HG02938 (cell line): ENCODE data around the gene PRR15L.
A peak's percentile ranks its signal among the peaks of the same experiment; 100 is the strongest.
"Not testable (repeated sequence)": the region's sequence is repeated elsewhere in the genome, so short reads cannot be mapped to it uniquely, and the experiment has no call there.

ENCODE experiments used
- ATAC-seq: cut with Tn5 transposase; IDR thresholded peaks from one replicate; pipeline ENCODE4 v1.9.1; 2021; ENCODE audit warnings: mild to moderate bottlenecking, moderate library complexity; ENCODE audit not compliant: unreplicated experiment

The PRR15L gene, protein sequence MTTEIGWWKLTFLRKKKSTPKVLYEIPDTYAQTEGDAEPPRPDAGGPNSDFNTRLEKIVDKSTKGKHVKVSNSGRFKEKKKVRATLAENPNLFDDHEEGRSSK

DNA sequence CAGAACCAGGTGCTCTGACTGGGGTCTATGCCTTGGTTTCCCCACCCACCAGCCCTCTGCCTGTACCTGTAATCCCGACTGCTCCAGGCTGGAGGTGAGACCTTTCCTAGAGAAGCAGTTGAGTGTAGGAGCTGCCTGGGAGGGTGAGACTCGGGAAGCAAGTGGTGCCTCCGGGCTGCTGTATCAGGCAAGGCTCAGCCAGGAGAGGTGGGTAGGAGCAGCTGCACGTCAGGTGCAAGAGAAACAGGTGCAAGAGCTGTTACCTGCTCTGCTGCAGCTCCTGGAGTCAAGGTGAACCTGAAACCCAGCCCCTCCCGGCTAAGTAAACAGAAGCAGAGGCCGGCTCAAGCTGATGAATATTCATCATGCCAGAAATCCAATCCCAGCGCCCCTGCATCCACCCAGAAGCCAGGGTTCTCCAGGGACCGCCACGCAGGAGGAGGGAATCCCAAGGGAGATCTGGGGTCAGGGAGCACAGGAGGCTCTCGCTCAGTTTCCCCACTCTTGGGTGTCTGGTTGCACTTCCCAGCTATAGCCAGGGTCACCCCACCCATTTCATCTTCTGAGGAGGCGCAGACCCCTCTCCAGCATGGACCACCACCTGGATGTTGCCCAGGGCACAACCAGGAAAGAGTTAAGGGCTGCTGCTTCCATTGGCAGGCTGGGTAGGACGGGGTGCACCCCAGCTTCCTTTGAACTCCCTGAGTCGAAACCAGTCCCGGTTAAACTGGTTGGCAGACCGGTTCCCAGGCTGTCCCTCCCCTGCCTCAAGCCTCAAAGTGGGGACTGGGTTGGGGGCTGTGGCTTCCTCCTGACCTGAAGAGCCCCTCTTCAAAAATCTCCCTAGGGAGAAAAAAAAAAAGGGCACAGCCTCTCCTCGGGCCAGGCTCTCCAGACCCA lies at the start of gene PRR15L:
TSS of gene PRR15L (minus strand) at position 293 of the 900 bp plus-strand sequence. CDS start 4,649 bp downstream, outside the sequence.
- no peak for ATAC-seq

DNA sequence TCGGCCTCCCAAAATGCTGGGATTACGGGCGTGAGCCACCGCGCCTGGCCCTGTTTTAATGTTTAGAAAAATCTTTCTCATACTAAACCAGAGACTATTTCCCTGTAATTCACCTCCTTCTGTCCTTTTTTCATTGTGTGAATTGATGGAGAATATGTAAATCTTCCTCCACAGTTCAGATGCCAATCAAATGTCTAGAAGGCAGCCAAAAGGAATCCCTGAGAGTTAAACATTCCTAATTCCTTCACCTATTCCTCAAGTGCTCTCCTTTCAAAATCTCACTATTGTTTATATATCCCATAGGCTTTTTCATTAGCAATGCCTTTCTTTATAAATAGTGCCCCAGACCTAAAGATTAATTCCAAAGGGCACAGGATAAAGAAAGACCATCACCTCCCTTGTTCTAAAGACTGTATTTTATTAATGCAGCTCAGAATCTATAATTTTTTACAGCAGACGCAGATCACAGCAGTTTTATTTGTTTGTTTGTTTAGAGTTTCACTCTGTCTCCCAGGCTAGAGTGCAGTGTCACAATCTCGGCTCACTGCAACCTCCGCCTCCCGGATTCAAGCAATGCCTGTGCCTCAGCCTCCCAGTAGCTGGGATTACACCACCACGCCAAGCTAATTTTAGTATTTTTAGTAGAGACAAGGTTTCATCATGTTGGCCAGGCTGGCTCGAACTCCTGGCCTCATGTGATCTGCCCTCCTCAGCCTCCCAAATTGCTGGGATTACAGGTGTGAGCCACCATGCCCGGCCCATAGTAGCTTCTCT lies 49.4 kb upstream of the PRR15L start:
- no peak for ATAC-seq

GRCh38 chr17:48004983-48005382 lies 47.3 kb upstream of the PRR15L start:
- ATAC-seq: no peak

DNA sequence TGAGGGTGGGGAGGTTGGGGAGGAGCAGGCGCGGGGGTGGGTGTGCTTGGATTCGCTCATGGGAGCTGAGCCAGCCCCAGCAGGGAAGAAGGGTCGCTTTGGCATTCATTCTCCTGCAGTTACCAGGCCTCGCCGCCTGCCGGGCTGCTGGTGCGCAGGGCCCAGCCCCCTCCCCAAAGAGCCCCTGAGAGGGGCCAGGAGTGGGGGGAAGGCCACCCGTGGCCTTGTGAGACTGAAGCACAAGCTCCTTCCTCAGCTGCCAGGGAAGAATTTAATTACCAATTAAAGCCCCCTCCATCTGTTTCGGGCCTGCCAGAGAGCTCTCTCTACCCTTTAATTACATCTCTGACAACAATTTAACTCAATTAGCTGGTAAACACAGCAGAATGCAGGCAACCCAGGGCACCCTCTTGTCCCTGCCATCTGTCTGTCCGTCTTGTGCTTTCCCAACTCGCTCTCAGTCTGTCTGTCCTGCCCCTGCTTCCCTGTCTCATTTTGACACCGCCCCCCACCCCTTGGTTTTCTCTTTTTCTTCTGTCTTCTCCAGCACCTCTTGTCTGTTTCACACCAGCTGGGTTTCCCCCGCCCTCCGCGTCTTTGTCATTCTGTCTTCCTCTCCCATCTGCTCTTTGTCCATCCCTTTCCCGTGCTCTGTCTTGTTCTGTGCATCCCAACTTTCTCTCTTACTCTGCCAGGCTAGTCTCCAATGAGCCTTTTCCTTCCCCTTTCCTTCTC lies 45.9 kb upstream of the PRR15L start:
- ATAC-seq: no peak

- ATAC-seq: no peak
Measured at GRCh38 chr17:48002916-48003416, 45.3 kb upstream of the PRR15L start.

DNA sequence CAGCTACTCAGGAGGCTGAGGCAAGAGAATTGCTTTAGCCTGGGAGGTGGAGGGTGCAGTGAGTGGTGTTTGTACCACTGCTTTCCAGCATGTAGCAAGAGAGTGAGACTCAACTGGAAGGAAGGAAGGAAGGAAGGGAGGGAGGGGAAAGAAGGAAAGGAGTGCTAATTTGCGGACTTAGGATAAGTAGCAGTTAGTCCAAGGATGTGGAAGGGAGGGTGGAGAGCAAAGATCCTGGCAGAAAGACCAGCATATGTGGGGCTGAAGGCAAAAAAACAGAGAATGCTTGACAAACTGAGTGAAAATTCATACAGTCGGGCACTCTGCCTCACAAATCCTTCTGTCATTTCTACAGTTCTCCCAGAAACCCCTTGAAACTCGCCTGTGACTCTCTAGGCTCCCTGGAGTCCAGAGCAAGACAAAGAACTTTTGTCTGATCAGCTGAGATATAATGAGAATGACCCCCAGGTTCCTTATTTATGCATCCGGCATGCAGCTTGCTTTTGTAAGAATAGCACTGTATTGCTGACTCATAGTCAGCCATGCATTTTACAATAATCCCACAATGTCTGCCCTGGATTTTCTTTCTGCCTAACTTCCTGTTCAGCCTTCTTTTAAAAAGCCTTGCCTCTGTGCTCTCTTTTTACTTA lies 44.7 kb upstream of the PRR15L start:
- peak; percentile 64 for ATAC-seq

DNA sequence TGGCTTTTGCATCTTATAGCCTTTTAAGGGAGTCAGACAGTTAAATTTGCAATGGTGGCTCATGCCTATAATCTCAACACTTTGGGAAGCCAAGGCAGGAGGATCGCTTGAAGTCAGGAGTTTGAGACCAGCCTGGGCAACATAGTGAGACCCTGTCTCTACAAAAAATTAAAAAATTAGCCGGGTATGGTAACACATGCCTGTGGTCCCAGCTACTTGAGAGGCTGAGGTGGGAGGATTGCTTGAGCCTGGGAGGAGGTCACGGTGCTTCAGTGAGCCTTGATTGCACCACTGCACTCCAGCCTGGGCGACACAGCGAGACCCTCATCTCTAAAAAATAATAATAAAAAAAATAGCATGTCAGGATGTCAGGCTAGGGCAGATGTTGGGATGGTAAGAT lies 44.0 kb upstream of the PRR15L start:
- ATAC-seq: not testable (repeated sequence)

DNA sequence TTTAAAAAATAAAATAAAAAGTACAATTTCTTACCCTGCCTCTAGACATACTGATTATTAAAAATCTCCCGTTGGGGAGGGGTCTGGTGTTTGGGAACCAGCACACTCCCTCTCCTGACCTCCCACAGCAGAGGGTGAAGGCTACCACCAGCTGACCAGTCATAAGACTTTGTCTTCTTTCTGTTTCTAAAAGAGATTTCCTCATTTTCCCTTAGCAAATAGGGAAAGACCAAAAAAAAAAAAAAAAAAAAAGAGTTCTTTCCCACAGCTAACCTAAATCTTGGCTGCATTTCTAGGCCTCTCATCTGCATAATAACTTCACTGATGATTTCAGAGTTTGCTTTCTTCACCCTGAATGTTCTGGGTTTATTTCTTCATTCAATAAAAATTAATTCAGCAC lies 43.5 kb upstream of the PRR15L start:
- no peak for ATAC-seq

DNA sequence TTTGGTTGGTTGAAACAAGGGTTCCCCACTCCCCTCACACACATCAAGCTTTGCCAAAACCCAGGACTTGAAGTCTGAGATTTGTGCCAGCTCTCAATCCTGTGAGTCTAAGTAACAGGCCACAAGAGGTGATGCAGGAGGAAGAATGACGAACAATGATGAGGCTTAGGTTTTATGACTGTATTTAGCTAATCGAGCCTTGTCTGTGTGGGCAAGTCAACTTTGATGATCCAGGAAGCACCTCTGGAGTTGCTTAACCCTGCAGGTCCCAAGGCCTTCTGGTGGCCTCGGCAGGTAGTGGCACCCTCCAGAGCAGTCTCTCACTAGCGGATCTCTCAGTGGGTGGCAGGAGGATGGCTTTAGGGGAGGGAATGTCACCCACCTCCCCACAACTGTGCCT lies 41.9 kb upstream of the PRR15L start:
- no peak for ATAC-seq

DNA sequence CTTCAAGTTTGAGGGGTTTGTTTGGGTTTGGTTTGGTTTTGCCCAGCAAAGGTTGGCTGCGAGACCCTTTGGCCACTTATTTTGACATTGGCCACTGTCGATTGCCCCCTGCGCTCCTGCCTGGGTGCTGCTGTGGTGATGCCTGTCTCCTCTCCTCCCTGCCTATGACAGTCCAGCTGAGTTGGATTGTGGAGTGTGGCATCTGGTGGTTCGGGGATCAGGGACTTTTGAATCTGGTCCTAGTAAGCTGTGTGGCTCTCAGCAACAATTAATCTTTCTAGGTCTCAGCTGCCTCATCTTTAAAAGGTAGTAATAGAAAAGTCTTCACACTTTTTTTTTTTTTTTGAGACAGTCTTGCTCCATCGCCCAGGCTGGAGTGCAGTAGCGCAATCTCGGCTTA lies 40.4 kb upstream of the PRR15L start:
- ATAC-seq: no peak

DNA sequence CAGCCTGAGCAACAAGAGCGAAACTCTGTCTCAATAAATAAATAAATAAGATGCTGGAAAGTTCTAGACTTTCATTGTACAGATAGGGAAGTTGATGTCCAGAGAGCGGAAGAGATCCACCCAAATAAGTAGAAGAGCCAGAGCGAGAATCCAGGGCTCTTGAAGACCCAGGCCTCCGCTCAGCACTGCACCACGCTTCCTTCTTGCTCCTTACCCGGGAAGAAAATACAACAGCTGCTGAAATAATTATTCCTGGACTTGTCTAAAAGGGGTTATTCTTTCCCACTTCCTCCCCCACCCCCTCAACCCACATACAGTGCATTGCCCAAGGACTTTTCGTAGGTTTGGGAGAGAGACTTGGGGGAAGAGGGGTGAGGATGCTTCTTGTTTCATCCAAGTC lies 39.9 kb upstream of the PRR15L start:
- no peak for ATAC-seq

DNA sequence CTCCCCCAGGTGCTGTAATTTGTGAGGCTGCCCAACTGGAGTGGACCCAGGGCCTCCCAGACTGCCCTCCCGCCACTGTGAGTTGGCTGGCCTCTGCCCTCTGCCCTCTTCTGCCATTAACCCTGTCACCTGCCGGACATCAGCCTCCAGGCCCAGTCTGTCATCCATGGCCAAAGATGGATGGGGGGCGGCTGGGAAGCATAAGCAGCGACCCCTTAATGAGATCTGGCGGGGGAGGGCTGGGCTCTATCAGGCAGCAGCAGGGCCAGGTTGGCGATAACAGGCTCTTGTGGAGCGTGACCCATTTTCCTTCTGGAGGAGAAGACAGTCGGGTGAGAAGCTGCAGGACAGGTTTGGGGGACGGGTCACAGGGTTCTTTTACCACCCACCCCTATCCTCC lies 38.5 kb upstream of the PRR15L start:
- no peak for ATAC-seq

GRCh38 chr17:47995241-47995935 lies 37.7 kb upstream of the PRR15L start:
- ATAC-seq: no peak

GRCh38 chr17:47994724-47995123 lies 37.0 kb upstream of the PRR15L start:
- no peak for ATAC-seq

DNA sequence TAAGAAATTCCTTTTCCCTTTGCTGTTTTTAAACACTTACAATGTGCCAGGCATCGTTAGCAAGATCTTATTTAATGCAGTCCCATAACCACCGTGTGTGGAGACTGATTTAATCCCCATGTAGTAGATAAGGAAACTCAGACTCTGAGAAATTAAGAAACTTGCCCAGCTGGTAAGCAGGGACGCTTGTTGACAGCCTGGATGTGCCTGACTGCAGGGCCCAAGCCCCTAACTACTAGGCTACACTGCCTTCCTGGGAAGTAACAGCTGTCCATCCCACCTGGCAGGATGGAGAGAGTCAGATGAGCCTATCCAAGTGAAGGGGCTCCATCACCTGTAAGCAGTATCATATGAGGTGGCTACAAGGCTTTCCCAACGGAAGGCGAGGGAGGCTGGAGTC lies 36.3 kb upstream of the PRR15L start:
- no peak for ATAC-seq

- no peak for ATAC-seq
Measured at GRCh38 chr17:47993031-47993564, 35.4 kb upstream of the PRR15L start.

- no peak for ATAC-seq
Measured at GRCh38 chr17:47992216-47992615, 34.5 kb upstream of the PRR15L start.

DNA sequence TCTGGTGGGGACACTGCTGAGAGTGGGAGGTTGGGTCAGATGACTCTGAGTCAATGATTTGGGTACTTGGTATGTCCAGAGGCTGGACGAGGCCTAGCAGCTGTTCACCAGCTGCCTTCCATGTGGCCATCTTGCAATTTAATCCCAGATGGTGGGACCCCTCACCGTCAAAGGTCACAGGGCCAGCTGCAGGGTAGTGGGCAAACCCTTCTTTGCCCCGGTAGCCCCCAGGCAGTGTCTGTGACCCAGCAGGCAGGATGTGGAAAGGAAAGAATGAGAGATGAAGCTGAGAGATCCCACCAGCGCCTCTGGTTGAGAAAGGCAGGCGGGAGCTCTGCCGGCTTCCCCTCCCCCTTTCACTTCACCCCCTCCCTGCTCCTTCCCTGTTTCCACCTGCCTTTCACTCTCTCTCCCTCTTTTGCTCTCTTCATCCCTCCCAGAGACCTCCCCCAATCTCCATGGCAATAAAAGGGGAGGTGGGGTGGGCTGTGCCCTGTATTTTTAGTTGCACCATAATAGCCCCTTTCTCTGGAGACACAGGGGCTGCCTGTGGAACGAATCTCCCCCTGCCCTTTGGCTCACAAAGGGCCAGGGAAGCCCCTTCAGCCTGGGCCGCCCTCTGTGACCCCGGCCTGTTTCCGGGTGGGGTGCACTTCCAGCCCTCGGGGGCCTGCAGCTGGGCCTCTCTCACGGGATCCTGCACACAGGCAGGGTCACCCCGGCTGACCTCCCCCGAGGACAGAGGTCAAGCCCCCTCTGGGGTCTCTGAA lies 33.5 kb upstream of the PRR15L start:
- ATAC-seq: no peak

- no peak for ATAC-seq
Measured at GRCh38 chr17:47989700-47990099, 32.0 kb upstream of the PRR15L start.
